OCI-LY3 (cell line): Measurements from ENCODE around the gene F10.
"Not testable (repeated sequence)": the region's sequence is repeated elsewhere in the genome, so short reads cannot be mapped to it uniquely, and the experiment has no call there.

Experiments used
- CTCF ChIP-seq: fragments of 200-600, 300-600 bp; sonication (generic); IDR thresholded peaks from 2 replicates; pipeline ENCODE4 v1.5.1; 2014; ENCODE audit warnings: antibody characterized with exemption, low read length, low read depth
- EZH2phosphoT487 ChIP-seq: fragments of 200-600 bp; shearing (Covaris generic); IDR thresholded peaks from 2 replicates; pipeline ENCODE4 v1.6.1; 2018; ENCODE audit warnings: antibody characterized with exemption, mixed run types, low read depth

DNA sequence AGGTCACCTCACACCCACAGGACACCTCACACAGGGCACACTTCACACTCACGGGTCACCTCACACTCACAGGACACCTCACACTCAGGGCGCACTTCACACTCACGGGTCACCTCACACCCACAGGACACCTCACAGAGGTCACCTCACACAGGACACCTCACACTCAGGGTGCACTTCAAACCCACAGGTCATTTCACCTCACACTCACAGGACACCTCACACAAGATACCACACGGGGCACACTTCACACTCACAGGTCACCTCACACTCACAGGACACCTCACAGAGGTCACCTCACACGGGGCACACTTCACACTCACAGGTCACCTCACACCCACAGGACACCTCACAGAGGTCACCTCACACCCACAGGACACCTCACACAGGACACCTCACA lies 10.8 kb upstream of the F10 start:
- not testable (repeated sequence) for TF ChIP-seq CTCF, EZH2phosphoT487
